Liver (tissue), 9 donors: ENCODE data around the gene GPRC5B. TPM values are rescaled to one million over a fixed set of nuclear protein-coding genes. Genes with fewer than 3 reads are reported as not detected.

Source experiments
- DNase-seq: peaks from one replicate; pipeline ENCODE4 v3.0.0-alpha.2; 2017; ENCODE audit warnings: low spot score
- H3K27ac ChIP-seq, 2 donors: one replicate each; pipeline ENCODE4 v1.7.0; 2013; ENCODE audit warnings: inconsistent platforms in 2 of 2, low read length in 2 of 2, control low read depth in 1 of 2, low read depth in 1 of 2, mild to moderate bottlenecking in 1 of 2
- H3K27me3 ChIP-seq, 4 donors: one replicate each; pipeline versions ENCODE4 v1.6.1 to v1.7.0; 2013; ENCODE audit warnings: low read length in 3 of 4, inconsistent platforms in 1 of 4, mild to moderate bottlenecking in 1 of 4, moderate library complexity in 1 of 4; ENCODE audit not compliant: control insufficient read depth in 4 of 4, insufficient read depth in 4 of 4
- H3K36me3 ChIP-seq, 4 donors: one replicate each; pipeline versions ENCODE4 v1.6.1 to v1.7.0; 2013; ENCODE audit warnings: low read length in 3 of 4, mild to moderate bottlenecking in 3 of 4, low read depth in 1 of 4, moderate library complexity in 1 of 4; ENCODE audit not compliant: control insufficient read depth in 4 of 4, insufficient read depth in 3 of 4
- H3K4me1 ChIP-seq, 4 donors: one replicate each; pipeline versions ENCODE4 v1.6.1 to v1.7.0; 2013; ENCODE audit warnings: low read length in 3 of 4, mild to moderate bottlenecking in 3 of 4, moderate library complexity in 1 of 4; ENCODE audit not compliant: control insufficient read depth in 4 of 4, insufficient read depth in 4 of 4
- H3K4me3 ChIP-seq, 3 donors: one replicate each; pipeline versions ENCODE4 v1.6.1 to v1.7.0; 2013; ENCODE audit warnings: low read length in 3 of 3, control low read depth in 1 of 3, low read depth in 1 of 3, mild to moderate bottlenecking in 1 of 3
- H3K9ac ChIP-seq, 2 donors: one replicate each; pipeline ENCODE4 v1.7.0; 2013; ENCODE audit warnings: low read length in 2 of 2, mild to moderate bottlenecking in 2 of 2, moderate library complexity in 2 of 2, control low read depth in 1 of 2, low read depth in 1 of 2
- H3K9me3 ChIP-seq, 4 donors: one replicate each; pipeline versions ENCODE4 v1.6.1 to v1.7.0; 2013; ENCODE audit warnings: low read length in 3 of 4; ENCODE audit not compliant: control insufficient read depth in 4 of 4
- ATF3 ChIP-seq: IDR thresholded peaks from 2 replicates; pipeline ENCODE4 v1.6.1; 2016; ENCODE audit warnings: antibody characterized with exemption
- CTCF ChIP-seq: fragments of 150-350 bp; IDR thresholded peaks from 2 replicates; pipeline ENCODE4 v1.5.1; 2017; ENCODE audit warnings: improper control_type of control experiment, low read depth, low read length; ENCODE audit not compliant: missing input control
- EGR1 ChIP-seq, 2 donors: IDR thresholded peaks; 2 replicates each; pipeline ENCODE4 v1.6.1; 2016 to 2018; ENCODE audit warnings: antibody characterized with exemption in 2 of 2, low read depth in 2 of 2
- FOXA1 ChIP-seq: IDR thresholded peaks from 2 replicates; pipeline ENCODE4 v1.6.1; 2016; ENCODE audit warnings: antibody characterized with exemption
- FOXA2 ChIP-seq: IDR thresholded peaks from 2 replicates; pipeline ENCODE4 v1.6.1; 2016; ENCODE audit warnings: antibody characterized with exemption
- GABPA ChIP-seq, 2 donors: IDR thresholded peaks in 1 of 2; conservative IDR thresholded peaks in 1 of 2; 2 replicates each; pipeline ENCODE4 v1.6.1; 2016; ENCODE audit warnings: antibody characterized with exemption in 2 of 2, mild to moderate bottlenecking in 1 of 2, moderate library complexity in 1 of 2
- HNF4A ChIP-seq, 2 donors: conservative IDR thresholded peaks; 2 replicates each; pipeline ENCODE4 v1.6.1; 2016; ENCODE audit warnings: antibody characterized with exemption in 2 of 2, mild to moderate bottlenecking in 2 of 2
- HNF4G ChIP-seq: IDR thresholded peaks from 2 replicates; pipeline ENCODE4 v1.6.1; 2016; ENCODE audit warnings: antibody characterized with exemption
- JUND ChIP-seq, 2 donors: IDR thresholded peaks; 2 replicates each; pipeline ENCODE4 v1.6.1; 2016; ENCODE audit warnings: antibody characterized with exemption in 2 of 2
- NR2F2 ChIP-seq: IDR thresholded peaks from 2 replicates; pipeline ENCODE4 v1.6.1; 2016; ENCODE audit warnings: antibody characterized with exemption
- RXRA ChIP-seq, 2 donors: IDR thresholded peaks; 2 replicates each; pipeline ENCODE4 v1.6.1; 2017 to 2018; ENCODE audit warnings: antibody characterized with exemption in 2 of 2, mild to moderate bottlenecking in 1 of 2
- SP1 ChIP-seq: IDR thresholded peaks from 2 replicates; pipeline ENCODE4 v1.6.1; 2018; ENCODE audit warnings: antibody characterized with exemption, mild to moderate bottlenecking
- TAF1 ChIP-seq: conservative IDR thresholded peaks from 2 replicates; pipeline ENCODE4 v1.6.1; 2016; ENCODE audit warnings: antibody characterized with exemption, mild to moderate bottlenecking
- YY1 ChIP-seq: IDR thresholded peaks from 2 replicates; pipeline ENCODE4 v1.6.1; 2016; ENCODE audit warnings: antibody characterized with exemption, mild to moderate bottlenecking
- ZBTB33 ChIP-seq: IDR thresholded peaks from 2 replicates; pipeline ENCODE4 v1.6.1; 2016; ENCODE audit warnings: antibody characterized with exemption
- WGBS: extraction: QIAGEN DNeasy Blood & Tissue Kit; methylation state at CpG from one replicate; pipeline ENCODE4 v1.1.7; 2013; 5-methylcytosine and 5-hydroxymethylcytosine counted together
- polyA plus RNA-seq, 2 donors: library from polyadenylated mRNA; stranded (reverse) in 1 of 2; unstranded in 1 of 2; fragments of 200-250 nt in 1 of 2; fragments of >200 nt in 1 of 2; fragmentation: Nextera tagmentation in 1 of 2; extraction: Ambion mirVana in 1 of 2; gene quantifications; one replicate each; pipeline versions ENCODE4 v1.2.1 to v1.2.3, GENCODE V29; 2013 to 2015
- total RNA-seq, 2 donors: library from RNA; depleted of rRNA; stranded (reverse); fragments of >200 nt; gene quantifications; one replicate each; pipeline ENCODE4 v1.2.3, GENCODE V29; 2014
- TF ChIP-seq, protein P1 (sequence below): IDR thresholded peaks from 2 replicates; pipeline ENCODE4 v1.6.1; 2016; ENCODE audit warnings: antibody characterized with exemption, mild to moderate bottlenecking
- TF ChIP-seq, protein P2 (sequence below): IDR thresholded peaks from 2 replicates; pipeline ENCODE4 v1.6.1; 2016; ENCODE audit warnings: antibody characterized with exemption
- donor health status: healthy.
- donor health status: healthy.
- donor health status: healthy.
- donor health status: healthy.
- donor health status: healthy.

Gene GPRC5B
- total and polyA plus RNA-seq, 4 donors, result 1.5 to 4.7 (median 2.7) TPM

- H3K9ac ChIP-seq, result no peak overlapping the region
- no peaks in the 10 kb centered on the region for H3K4me1 ChIP-seq
- TF ChIP-seq EGR1 (IDR thresholded peaks at IDR 0.05; ENCODE audit: low read depth in 2 of 2) (no peak), ATF3 (no peak)
- TF ChIP-seq, protein P1, sequence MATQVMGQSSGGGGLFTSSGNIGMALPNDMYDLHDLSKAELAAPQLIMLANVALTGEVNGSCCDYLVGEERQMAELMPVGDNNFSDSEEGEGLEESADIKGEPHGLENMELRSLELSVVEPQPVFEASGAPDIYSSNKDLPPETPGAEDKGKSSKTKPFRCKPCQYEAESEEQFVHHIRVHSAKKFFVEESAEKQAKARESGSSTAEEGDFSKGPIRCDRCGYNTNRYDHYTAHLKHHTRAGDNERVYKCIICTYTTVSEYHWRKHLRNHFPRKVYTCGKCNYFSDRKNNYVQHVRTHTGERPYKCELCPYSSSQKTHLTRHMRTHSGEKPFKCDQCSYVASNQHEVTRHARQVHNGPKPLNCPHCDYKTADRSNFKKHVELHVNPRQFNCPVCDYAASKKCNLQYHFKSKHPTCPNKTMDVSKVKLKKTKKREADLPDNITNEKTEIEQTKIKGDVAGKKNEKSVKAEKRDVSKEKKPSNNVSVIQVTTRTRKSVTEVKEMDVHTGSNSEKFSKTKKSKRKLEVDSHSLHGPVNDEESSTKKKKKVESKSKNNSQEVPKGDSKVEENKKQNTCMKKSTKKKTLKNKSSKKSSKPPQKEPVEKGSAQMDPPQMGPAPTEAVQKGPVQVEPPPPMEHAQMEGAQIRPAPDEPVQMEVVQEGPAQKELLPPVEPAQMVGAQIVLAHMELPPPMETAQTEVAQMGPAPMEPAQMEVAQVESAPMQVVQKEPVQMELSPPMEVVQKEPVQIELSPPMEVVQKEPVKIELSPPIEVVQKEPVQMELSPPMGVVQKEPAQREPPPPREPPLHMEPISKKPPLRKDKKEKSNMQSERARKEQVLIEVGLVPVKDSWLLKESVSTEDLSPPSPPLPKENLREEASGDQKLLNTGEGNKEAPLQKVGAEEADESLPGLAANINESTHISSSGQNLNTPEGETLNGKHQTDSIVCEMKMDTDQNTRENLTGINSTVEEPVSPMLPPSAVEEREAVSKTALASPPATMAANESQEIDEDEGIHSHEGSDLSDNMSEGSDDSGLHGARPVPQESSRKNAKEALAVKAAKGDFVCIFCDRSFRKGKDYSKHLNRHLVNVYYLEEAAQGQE, result no peak
- H3K4me3 ChIP-seq, result no peak overlapping the region
- no peak overlapping the region for H3K27ac ChIP-seq
- WGBS, result 90% methylated on average over 6 of the region's 6 CpGs
- DNase-seq, result no peak
- H3K27me3 ChIP-seq, result no peaks in the 10 kb centered on the region
- no peaks in the 10 kb centered on the region for H3K36me3 ChIP-seq
- no peaks in the 10 kb centered on the region for H3K9me3 ChIP-seq
Observed at GRCh38 chr16:19875900-19876299, 8.7 kb downstream of the GPRC5B start.

GRCh38 chr16:19874851-19875546, 9.6 kb downstream of the GPRC5B start:
- 81% methylated on average over 18 of the region's 18 CpGs for WGBS
- no peak for TF ChIP-seq ATF3
- TF ChIP-seq JUND (IDR thresholded peaks at IDR 0.05), result no peak
- no peak for TF ChIP-seq RXRA (IDR thresholded peaks at IDR 0.05)
- no peak for TF ChIP-seq CTCF
- TF ChIP-seq TAF1, result no peak
- TF ChIP-seq, protein P2, sequence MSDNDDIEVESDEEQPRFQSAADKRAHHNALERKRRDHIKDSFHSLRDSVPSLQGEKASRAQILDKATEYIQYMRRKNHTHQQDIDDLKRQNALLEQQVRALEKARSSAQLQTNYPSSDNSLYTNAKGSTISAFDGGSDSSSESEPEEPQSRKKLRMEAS, result no peak
- TF ChIP-seq, protein P1, result no peak
- no peak for TF ChIP-seq GABPA (IDR thresholded peaks at IDR 0.05 in 1 of 2, conservative IDR thresholded peaks at IDR 0.05 in 1 of 2)
- no peak for TF ChIP-seq HNF4A (conservative IDR thresholded peaks at IDR 0.05)
- no peak for TF ChIP-seq EGR1 (IDR thresholded peaks at IDR 0.05; ENCODE audit: low read depth in 2 of 2)
- TF ChIP-seq SP1, result no peak
- no peak for TF ChIP-seq FOXA1
- TF ChIP-seq FOXA2, result no peak
- no peak for TF ChIP-seq HNF4G
- no peak for TF ChIP-seq YY1
- no peak for TF ChIP-seq NR2F2
- TF ChIP-seq ZBTB33, result no peak
- Histone ChIP-seq H3K27ac (no peak overlapping the region), H3K9ac (no peak overlapping the region), H3K4me3 (no peak overlapping the region), H3K27me3 (no peaks in the 10 kb centered on the region), H3K9me3 (no peaks in the 10 kb centered on the region), H3K36me3 (no peaks in the 10 kb centered on the region), H3K4me1 (no peaks in the 10 kb centered on the region)
- no peak for DNase-seq
